ENCODE results near the gene HLA-DQB2. TPM values are rescaled to one million over a fixed set of nuclear protein-coding genes. Genes with fewer than 3 reads are reported as not detected.
"Not testable (repeated sequence)": the region's sequence is repeated elsewhere in the genome, so short reads cannot be mapped to it uniquely, and the experiment has no call there.

Gene HLA-DQB2
- total and polyA plus RNA-seq, 9 of the 15 experiments (the other 6 are each of a cell fraction or from before 2014, with no cell fraction given), result not detected

DNA sequence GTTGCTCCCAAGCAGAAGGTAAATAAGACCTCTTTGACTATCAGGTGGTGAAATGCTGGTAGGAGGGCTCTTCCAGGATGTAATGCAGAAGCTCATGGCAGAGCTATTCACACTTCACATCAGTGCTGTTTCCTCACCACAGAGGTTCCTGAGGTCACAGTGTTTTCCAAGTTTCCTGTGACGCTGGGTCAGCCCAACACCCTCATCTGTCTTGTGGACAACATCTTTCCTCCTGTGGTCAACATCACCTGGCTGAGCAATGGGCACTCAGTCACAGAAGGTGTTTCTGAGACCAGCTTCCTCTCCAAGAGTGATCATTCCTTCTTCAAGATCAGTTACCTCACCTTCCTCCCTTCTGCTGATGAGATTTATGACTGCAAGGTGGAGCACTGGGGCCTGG is 17.7 kb downstream of the HLA-DQB2 start:
- BruUV-seq (replicated peaks); H3K4me1 ChIP-seq (replicated peaks in 1 of 2; ENCODE audit: control insufficient read depth in 2 of 2, insufficient read depth in 2 of 2, low read length in 2 of 2); in situ Hi-C loops (cut with MboI); FAIRE-seq; CTCF ChIA-PET (ENCODE audit: low intra/inter-chr PET ratio); ATAC-seq; H3K9ac ChIP-seq (ENCODE audit: insufficient read depth in 1 of 2, low read depth in 2 of 2, low read length in 2 of 2); H3K79me2 ChIP-seq (ENCODE audit: control insufficient read depth, insufficient read depth, low read length); H3K4me2 ChIP-seq (ENCODE audit: insufficient read depth, low read length); H3K9me1 ChIP-seq (ENCODE audit: control insufficient read depth, insufficient read depth, low read length); H3K36me3 ChIP-seq (ENCODE audit: control insufficient read depth, insufficient read depth, low read length); intact Hi-C loops (cut with micrococcal nuclease); POLR2A ChIA-PET; H3K27ac ChIP-seq (ENCODE audit: extremely low read depth, low read depth, low read length); H3K9me3 ChIP-seq (replicated peaks; ENCODE audit: control insufficient read depth, insufficient read depth, low read depth, low read length); H3K4me3 ChIP-seq; H2AFZ ChIP-seq (ENCODE audit: low read depth, low read length); H4K20me1 ChIP-seq (replicated peaks; ENCODE audit: control insufficient read depth, insufficient read depth, low read length); DNase-seq (ENCODE audit: extremely low read depth in 1 of 4, low spot score in 3 of 4): not testable (repeated sequence)
- H3K27me3 ChIP-seq (ENCODE audit: control insufficient read depth in 2 of 2, insufficient read depth in 2 of 2, low read length in 2 of 2), result peaks cover 13 to 16% of the 10 kb centered on the region in 2 experiments; a peak in 4 of 5 replicates
- 0% methylated on average over 1 of the region's 1 CpG for WGBS (ENCODE audit: insufficient coverage, low coverage, missing lambda C conversion rate)

GRCh38 chr6:32744776-32745175 is 18.6 kb downstream of the HLA-DQB2 start:
- Histone ChIP-seq H3K9me3 (replicated peaks; ENCODE audit: control insufficient read depth, insufficient read depth, low read depth, low read length) (no peaks in the 10 kb centered on the region), H3K36me3 (ENCODE audit: control insufficient read depth, insufficient read depth, low read length) (no peaks in the 10 kb centered on the region), H3K4me1 (replicated peaks in 1 of 2; ENCODE audit: control insufficient read depth in 2 of 2, insufficient read depth in 2 of 2, low read length in 2 of 2) (no peaks in the 10 kb centered on the region), H3K9me1 (ENCODE audit: control insufficient read depth, insufficient read depth, low read length) (no peaks in the 10 kb centered on the region), H3K27me3 (ENCODE audit: control insufficient read depth in 2 of 2, insufficient read depth in 2 of 2, low read length in 2 of 2) (peaks cover 13 to 16% of the 10 kb centered on the region in 2 experiments; a peak in 4 of 5 replicates), H3K9ac (ENCODE audit: insufficient read depth in 1 of 2, low read depth in 2 of 2, low read length in 2 of 2) (no peak overlapping the region), H3K4me2 (ENCODE audit: insufficient read depth, low read length) (no peak overlapping the region), H3K27ac (ENCODE audit: extremely low read depth, low read depth, low read length) (no peak overlapping the region), H3K79me2 (ENCODE audit: control insufficient read depth, insufficient read depth, low read length) (no peaks in the 10 kb centered on the region), H3K4me3 (no peak overlapping the region), H2AFZ (ENCODE audit: low read depth, low read length) (no peak overlapping the region), H4K20me1 (replicated peaks; ENCODE audit: control insufficient read depth, insufficient read depth, low read length) (0 out of 2 replicates have a peak, but pooled peaks cover 2% of the 10 kb centered on the region)
- intact Hi-C loops (cut with micrococcal nuclease) (no loop called here), in situ Hi-C loops (cut with MboI) (loop anchor here (5.0 kb wide), 1 partner anchor 107 kb away; the partner anchor contains the start of gene HLA-DQA1)
- POLR2A ChIA-PET, result no interaction called here
- WGBS (ENCODE audit: insufficient coverage, low coverage, missing lambda C conversion rate), result 1% methylated on average over 5 of the region's 5 CpGs
- FAIRE-seq (no peak), DNase-seq (ENCODE audit: extremely low read depth in 1 of 4, low spot score in 3 of 4) (no peak), ATAC-seq (no peak)
- BruUV-seq (replicated peaks), result no TSS peak
- CTCF ChIA-PET (ENCODE audit: low intra/inter-chr PET ratio), result no interaction called here
- TF ChIP-seq ELF2 (CRISPR knock-in tag; IDR thresholded peaks at IDR 0.05), result no peak
- no peak for TF ChIP-seq ZNF512 (tag; IDR thresholded peaks at IDR 0.05)
- TF ChIP-seq IRF9 (tag; IDR thresholded peaks at IDR 0.05), result no peak
- no peak for TF ChIP-seq ZHX1 (conservative IDR thresholded peaks at IDR 0.05; ENCODE audit: low read length)
- no peak for TF ChIP-seq RBFOX2 (IDR thresholded peaks at IDR 0.05; ENCODE audit: low read depth, low read length)
